ENCODE data around the gene LSM12.
A peak's percentile ranks its signal among the peaks of the same experiment; 100 is the strongest.
"Not testable (repeated sequence)": the region's sequence is repeated elsewhere in the genome, so short reads cannot be mapped to it uniquely, and the experiment has no call there.

Gene LSM12

GRCh38 chr17:44075598-44076293, 9.3 kb upstream of the LSM12 start:
- DNase-seq = no peak

- no peak for DNase-seq
These were observed 8.4 kb upstream of the LSM12 start for GRCh38 chr17:44074911-44075285.

- no peak for DNase-seq
These were observed 7.9 kb upstream of the LSM12 start for GRCh38 chr17:44074231-44074910.

- DNase-seq = no peak
These were observed 5.3 kb upstream of the LSM12 start for GRCh38 chr17:44071772-44072171.

GRCh38 chr17:44071198-44071520, 4.7 kb upstream of the LSM12 start:
- DNase-seq = no peak

GRCh38 chr17:44070455-44071197, 4.2 kb upstream of the LSM12 start, which contains the start of gene G6PC3:
Gene G6PC3 (plus strand): TSS chr17:44070735. CDS start chr17:44070966, 231 bp downstream.
- DNase-seq = peak; percentile 60 to 90 (median 65)

- DNase-seq = no peak
These were observed 3.5 kb upstream of the LSM12 start for GRCh38 chr17:44069974-44070454.

GRCh38 chr17:44067545-44067940, 1.1 kb upstream of the LSM12 start:
- DNase-seq = no peak

- DNase-seq = peak in 1 of 5 donors; percentile 19
These were observed 735 bp downstream of the LSM12 start for GRCh38 chr17:44065668-44066203.

- DNase-seq = no peak
These were observed 2.5 kb downstream of the LSM12 start for GRCh38 chr17:44063704-44064639.

GRCh38 chr17:44062871-44063270, 3.6 kb downstream of the LSM12 start:
- DNase-seq = no peak

- DNase-seq = no peak
These were observed 5.0 kb downstream of the LSM12 start for GRCh38 chr17:44061446-44061845.

GRCh38 chr17:44059101-44059892, 7.2 kb downstream of the LSM12 start:
- DNase-seq = no peak

- no peak for DNase-seq
These were observed 13.2 kb downstream of the LSM12 start for GRCh38 chr17:44053125-44053872.

GRCh38 chr17:44049294-44050060, 17.0 kb downstream of the LSM12 start:
- DNase-seq = no peak

GRCh38 chr17:44046893-44047292, 19.6 kb downstream of the LSM12 start:
- not testable (repeated sequence) for DNase-seq

GRCh38 chr17:44045486-44045885, 21.0 kb downstream of the LSM12 start:
- no peak for DNase-seq

- DNase-seq = no peak
These were observed 22.4 kb downstream of the LSM12 start for GRCh38 chr17:44044071-44044470.

- DNase-seq = no peak
These were observed 23.2 kb downstream of the LSM12 start for GRCh38 chr17:44043272-44043696.

Data from T-helper 1 cell (primary cell).